ENCODE measurements around the gene DHRS7C.

GRCh38 chr17:9837551-9838471 is 46.4 kb upstream of the DHRS7C start:
- TF ChIP-seq CTCF (IDR thresholded peaks at IDR 0.05) (no peak), POLR2A (IDR thresholded peaks at IDR 0.05) (no peak)
